ENCODE measurements around the gene KREMEN2.

GRCh38 chr16:2929693-2930092, 34.4 kb upstream of the KREMEN2 start:
- TF ChIP-seq SMC3 (IDR thresholded peaks at IDR 0.05; ENCODE audit: low read depth, low read length) (no peak), CTCF (conservative IDR thresholded peaks at IDR 0.05; ENCODE audit: low read depth, low read length) (no peak), POLR2A (IDR thresholded peaks at IDR 0.05; ENCODE audit: low read depth, low read length) (no peak)
